ENCODE results near the gene TMEM205. TPM values are rescaled to one million over a fixed set of nuclear protein-coding genes. Genes with fewer than 3 reads are reported as not detected.
A peak's percentile ranks its signal among the peaks of the same experiment; 100 is the strongest.

Gene TMEM205
- total RNA-seq (10 to 100 TPM in 1 of 2 experiments, 1 to 10 TPM in 1; 8.8 to 10.4 TPM), total RNA-seq (3.3 to 18.4 (median 9.9) reads per million in 172 experiments)
- 29.1 TPM for polyA plus RNA-seq (2013, experiment 1 of 2)
- polyA plus RNA-seq (2013, experiment 2 of 2) = 28.2 TPM

GRCh38 chr19:11346104-11346940 lies at the start of gene TMEM205, which contains the start of gene CCDC159:
TMEM205 (minus strand) TSS chr19:11346268; CDS start chr19:11345619, 649 bp downstream.
CCDC159 (plus strand) TSS chr19:11346519; CDS start chr19:11346607, 88 bp downstream.
- intact Hi-C loops (cut with DNase I, micrococcal nuclease) = loop anchor here (1.0 to 2.0 kb wide), 4 partner anchors 26 to 89 kb away; partner anchors contain the start of genes ODAD3 (in 2 of the 2) and PRKCSH (in 2 of the 2)
- TF ChIP-seq CTCF (IDR thresholded peaks at IDR 0.05) = no peak
- POLR2A ChIA-PET = interaction anchor here (0.6 to 4.5 kb wide), 6 partner anchors 15 to 182 kb away, joined by 3 to 86 read pairs (median 4); partner anchors contain the start of genes ECSIT, PRKCSH and SWSAP1
- H3K9me3 Mint-ChIP-seq = no peaks in the 10 kb centered on the region
- H3K36me3 ChIP-seq (ENCODE audit: insufficient read depth, low read length) = peaks cover 5% of the 10 kb centered on the region
- peak within 1 kb of the TSS; percentile 89 for H3K4me3 Mint-ChIP-seq
- DNase-seq (peak; percentile 96 to 99 (median 98)), ATAC-seq (ENCODE audit: poor library complexity) (peak; percentile 98)
- CTCF ChIA-PET = interaction anchor here (0.7 to 2.6 kb wide), 5 partner anchors 35 to 136 kb away, joined by 3 to 19 read pairs (median 5); partner anchors contain the start of genes ODAD3 and PRKCSH
- H3K36me3 Mint-ChIP-seq (ENCODE audit: low read depth) = peaks cover 6% of the 10 kb centered on the region
- peaks cover 28% of the 10 kb centered on the region for H3K4me1 Mint-ChIP-seq (ENCODE audit: low read depth)
- H3K27ac ChIP-seq (ENCODE audit: low read depth in 1 of 2, low read length in 2 of 2) = peak within 1 kb of the TSS; percentile 36 to 69
- H3K4me3 ChIP-seq (ENCODE audit: low read length) = peak within 1 kb of the TSS; percentile 75
- H3K9me3 ChIP-seq (ENCODE audit: control insufficient read depth in 1 of 2, insufficient read depth in 1 of 2, low read length in 2 of 2) = peaks cover 6 to 12% of the 10 kb centered on the region in 2 experiments
- no peaks in the 10 kb centered on the region for H3K27me3 ChIP-seq (ENCODE audit: control insufficient read depth in 1 of 2, insufficient read depth in 2 of 2, low read length in 2 of 2)
- H3K27me3 Mint-ChIP-seq = no peaks in the 10 kb centered on the region
- peaks cover 29% of the 10 kb centered on the region for H3K4me1 ChIP-seq (ENCODE audit: insufficient read depth, low read length)
- H3K27ac Mint-ChIP-seq = peak within 1 kb of the TSS; percentile 74

- Histone ChIP-seq H3K4me3 (ENCODE audit: low read length) (no peak overlapping the region), H3K9me3 (ENCODE audit: control insufficient read depth in 1 of 2, insufficient read depth in 1 of 2, low read length in 2 of 2) (peaks cover 6% of the 10 kb centered on the region in 2 experiments), H3K27me3 (ENCODE audit: control insufficient read depth in 1 of 2, insufficient read depth in 2 of 2, low read length in 2 of 2) (no peaks in the 10 kb centered on the region), H3K36me3 (ENCODE audit: insufficient read depth, low read length) (no peaks in the 10 kb centered on the region), H3K4me1 (ENCODE audit: insufficient read depth, low read length) (peaks cover 3% of the 10 kb centered on the region), H3K27ac (ENCODE audit: low read depth in 1 of 2, low read length in 2 of 2) (no peak overlapping the region)
- no peaks in the 10 kb centered on the region for H3K9me3 Mint-ChIP-seq
- ATAC-seq (ENCODE audit: poor library complexity) (no peak), DNase-seq (no peak)
- H3K27me3 Mint-ChIP-seq = peaks cover 10% of the 10 kb centered on the region
- H3K27ac Mint-ChIP-seq = no peak overlapping the region
- intact Hi-C loops (cut with DNase I, micrococcal nuclease) = no loop called here
- H3K4me1 Mint-ChIP-seq (ENCODE audit: low read depth) = peaks cover 6% of the 10 kb centered on the region
- ChIA-PET POLR2A (interaction anchor here (2.0 kb wide), 1 partner anchor 10 kb away, joined by 7 read pairs; no protein-coding TSS in a partner anchor), CTCF (no interaction called here)
- H3K36me3 Mint-ChIP-seq (ENCODE audit: low read depth) = no peaks in the 10 kb centered on the region
- H3K4me3 Mint-ChIP-seq = no peak overlapping the region
- TF ChIP-seq CTCF (IDR thresholded peaks at IDR 0.05) = no peak
Observed at GRCh38 chr19:11390933-11391680, 45.0 kb upstream of the TMEM205 start.

- Mint-ChIP-seq H3K27ac (no peak overlapping the region), H3K36me3 (ENCODE audit: low read depth) (no peaks in the 10 kb centered on the region), H3K9me3 (no peaks in the 10 kb centered on the region), H3K4me3 (no peak overlapping the region), H3K27me3 (peaks cover 10% of the 10 kb centered on the region), H3K4me1 (ENCODE audit: low read depth) (peaks cover 6% of the 10 kb centered on the region)
- ATAC-seq (ENCODE audit: poor library complexity) = no peak
- Histone ChIP-seq H3K4me1 (ENCODE audit: insufficient read depth, low read length) (peaks cover 3% of the 10 kb centered on the region), H3K9me3 (ENCODE audit: control insufficient read depth in 1 of 2, insufficient read depth in 1 of 2, low read length in 2 of 2) (peaks cover 6% of the 10 kb centered on the region in 2 experiments), H3K4me3 (ENCODE audit: low read length) (no peak overlapping the region), H3K36me3 (ENCODE audit: insufficient read depth, low read length) (no peaks in the 10 kb centered on the region), H3K27me3 (ENCODE audit: control insufficient read depth in 1 of 2, insufficient read depth in 2 of 2, low read length in 2 of 2) (no peaks in the 10 kb centered on the region), H3K27ac (ENCODE audit: low read depth in 1 of 2, low read length in 2 of 2) (no peak overlapping the region)
- TF ChIP-seq CTCF (IDR thresholded peaks at IDR 0.05) = no peak
- intact Hi-C loops (cut with DNase I, micrococcal nuclease) = no loop called here
- no peak for DNase-seq
- ChIA-PET POLR2A (interaction anchor here (2.0 kb wide), 1 partner anchor 10 kb away, joined by 7 read pairs; no protein-coding TSS in a partner anchor), CTCF (no interaction called here)
Observed at GRCh38 chr19:11390359-11390758, 44.3 kb upstream of the TMEM205 start.

Data from CD4-positive, alpha-beta T cell (primary cell).